OCI-LY3 (cell line): Measurements from ENCODE around the gene KDM3A.

Source experiments
- EZH2phosphoT487 ChIP-seq: fragments of 200-600 bp; shearing (Covaris generic); IDR thresholded peaks from 2 replicates; pipeline ENCODE4 v1.6.1; 2018; ENCODE audit warnings: antibody characterized with exemption, mixed run types, low read depth
- TF ChIP-seq, protein P1 (sequence below): fragments of 200-600, 300-600 bp; sonication (generic); IDR thresholded peaks from 2 replicates; pipeline ENCODE4 v1.5.1; 2014; ENCODE audit warnings: antibody characterized with exemption, low read length, low read depth

- TF ChIP-seq, protein P1, sequence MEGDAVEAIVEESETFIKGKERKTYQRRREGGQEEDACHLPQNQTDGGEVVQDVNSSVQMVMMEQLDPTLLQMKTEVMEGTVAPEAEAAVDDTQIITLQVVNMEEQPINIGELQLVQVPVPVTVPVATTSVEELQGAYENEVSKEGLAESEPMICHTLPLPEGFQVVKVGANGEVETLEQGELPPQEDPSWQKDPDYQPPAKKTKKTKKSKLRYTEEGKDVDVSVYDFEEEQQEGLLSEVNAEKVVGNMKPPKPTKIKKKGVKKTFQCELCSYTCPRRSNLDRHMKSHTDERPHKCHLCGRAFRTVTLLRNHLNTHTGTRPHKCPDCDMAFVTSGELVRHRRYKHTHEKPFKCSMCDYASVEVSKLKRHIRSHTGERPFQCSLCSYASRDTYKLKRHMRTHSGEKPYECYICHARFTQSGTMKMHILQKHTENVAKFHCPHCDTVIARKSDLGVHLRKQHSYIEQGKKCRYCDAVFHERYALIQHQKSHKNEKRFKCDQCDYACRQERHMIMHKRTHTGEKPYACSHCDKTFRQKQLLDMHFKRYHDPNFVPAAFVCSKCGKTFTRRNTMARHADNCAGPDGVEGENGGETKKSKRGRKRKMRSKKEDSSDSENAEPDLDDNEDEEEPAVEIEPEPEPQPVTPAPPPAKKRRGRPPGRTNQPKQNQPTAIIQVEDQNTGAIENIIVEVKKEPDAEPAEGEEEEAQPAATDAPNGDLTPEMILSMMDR, result no peak
- TF ChIP-seq EZH2phosphoT487, result no peak
These were observed 49.1 kb downstream of the KDM3A start for GRCh38 chr2:86490245-86490644.
